Fibroblast of lung (primary cell): Measurements from ENCODE around the gene TCIRG1. TPM values are rescaled to one million over a fixed set of nuclear protein-coding genes. Genes with fewer than 3 reads are reported as not detected.

Experiments used
- DNase-seq, 2 donors: peaks; one replicate each; pipeline versions ENCODE4 v3.0.0 to v3.0.0-alpha.2; 2010; ENCODE audit warnings: low read depth in 2 of 2
- H2AFZ ChIP-seq: 2 replicates; pipeline ENCODE4 v1.5.1; 2012; ENCODE audit warnings: low read length, control low read depth, inconsistent platforms
- H3K27ac ChIP-seq: 2 replicates; pipeline ENCODE4 v1.5.1; 2011; ENCODE audit warnings: low read length, control low read depth; ENCODE audit not compliant: insufficient read depth
- H3K27me3 ChIP-seq: 2 replicates; pipeline ENCODE4 v1.5.1; 2011; ENCODE audit warnings: mild to moderate bottlenecking, low read length; ENCODE audit not compliant: control insufficient read depth, insufficient read depth
- H3K36me3 ChIP-seq: 2 replicates; pipeline ENCODE4 v1.5.1; 2011; ENCODE audit warnings: low read length; ENCODE audit not compliant: control insufficient read depth, insufficient read depth
- H3K4me1 ChIP-seq: 2 replicates; pipeline ENCODE4 v1.5.1; 2011; ENCODE audit warnings: low read length; ENCODE audit not compliant: control insufficient read depth, insufficient read depth; ENCODE audit errors: extremely low read depth
- H3K4me2 ChIP-seq: 2 replicates; pipeline ENCODE4 v1.5.1; 2011; ENCODE audit warnings: low read length, control low read depth; ENCODE audit not compliant: insufficient read depth; ENCODE audit errors: extremely low read depth
- H3K4me3 ChIP-seq, 4 experiments: fragments of 200-600 bp in 1 of 4; sonication (generic) in 1 of 4; replicated peaks in 1 of 4; 2 replicates each; pipeline ENCODE4 v1.5.1; 2011 to 2016; ENCODE audit warnings: low read length in 4 of 4, low read depth in 3 of 4, mild to moderate bottlenecking in 3 of 4, control low read depth in 2 of 4, inconsistent platforms in 1 of 4, mixed read lengths in 1 of 4; ENCODE audit not compliant: insufficient read depth in 1 of 4; ENCODE audit errors: control extremely low read depth in 1 of 4
- H3K79me2 ChIP-seq: 2 replicates; pipeline ENCODE4 v1.5.1; 2012; ENCODE audit warnings: mild to moderate bottlenecking, low read length, inconsistent platforms; ENCODE audit not compliant: control insufficient read depth, insufficient read depth
- H3K9ac ChIP-seq: 2 replicates; pipeline ENCODE4 v1.5.1; 2011; ENCODE audit warnings: mild to moderate bottlenecking, low read length, control low read depth; ENCODE audit not compliant: insufficient read depth
- H3K9me3 ChIP-seq: 2 replicates; pipeline ENCODE4 v1.5.1; 2012; ENCODE audit warnings: low read depth, low read length; ENCODE audit not compliant: control insufficient read depth, insufficient read depth
- H4K20me1 ChIP-seq: 2 replicates; pipeline ENCODE4 v1.5.1; 2011; ENCODE audit warnings: low read length; ENCODE audit not compliant: control insufficient read depth, insufficient read depth; ENCODE audit errors: extremely low read depth
- CTCF ChIP-seq, 2 donors: IDR thresholded peaks in 1 of 2; conservative IDR thresholded peaks in 1 of 2; 1 replicate in 1 of 2; 2 replicates in 1 of 2; pipeline ENCODE4 v1.5.1; 2011 to 2012; ENCODE audit warnings: low read length in 2 of 2, control low read depth in 1 of 2, inconsistent platforms in 1 of 2, low read depth in 1 of 2, mild to moderate bottlenecking in 1 of 2
- EZH2 ChIP-seq: IDR thresholded peaks from 2 replicates; pipeline ENCODE4 v1.5.1; 2012; ENCODE audit warnings: low read length, control low read depth, mild to moderate bottlenecking; ENCODE audit errors: missing control alignments
- polyA plus RNA-seq, 2 donors: library from polyadenylated mRNA; depleted of rRNA in 1 of 2; stranded (reverse) in 1 of 2; unstranded in 1 of 2; fragments of >200 nt; gene quantifications; 2 replicates each; pipeline ENCODE4 v1.2.1, GENCODE V29; 2011 to 2012; ENCODE audit warnings: missing spikeins in 1 of 2
- total RNA-seq: library from RNA; depleted of rRNA; stranded (reverse); fragments of >200 nt; gene quantifications from 2 replicates; pipeline ENCODE4 v1.2.1, GENCODE V29; 2014

Gene TCIRG1
- total and polyA plus RNA-seq, 2 donors (not counting 1 experiment from before 2014, with no cell fraction given), result 26.7 to 46.2 TPM

GRCh38 chr11:68017980-68018729 lies 20.7 kb upstream of the TCIRG1 start:
- H3K4me1 ChIP-seq, result peaks cover 24% of the 10 kb centered on the region
- H2AFZ ChIP-seq, result no peak overlapping the region
- no peaks in the 10 kb centered on the region for H4K20me1 ChIP-seq
- no peak overlapping the region for H3K4me3 ChIP-seq
- peaks cover 9% of the 10 kb centered on the region for H3K36me3 ChIP-seq
- H3K4me2 ChIP-seq, result no peak overlapping the region
- H3K27ac ChIP-seq, result no peak overlapping the region
- H3K9ac ChIP-seq, result no peak overlapping the region
- no peaks in the 10 kb centered on the region for H3K27me3 ChIP-seq
- H3K9me3 ChIP-seq, result no peaks in the 10 kb centered on the region
- no peak for TF ChIP-seq CTCF (conservative IDR thresholded peaks at IDR 0.05 in 1 of 2, IDR thresholded peaks at IDR 0.05 in 1 of 2; ENCODE audit: low read depth in 1 of 2, low read length in 2 of 2)
- no peak for TF ChIP-seq EZH2
- DNase-seq, result no peak
- peaks cover 6% of the 10 kb centered on the region for H3K79me2 ChIP-seq

GRCh38 chr11:68018730-68019190 lies 20.1 kb upstream of the TCIRG1 start:
- DNase-seq, result no peak
- Histone ChIP-seq H3K36me3 (peaks cover 6% of the 10 kb centered on the region), H3K4me2 (no peak overlapping the region), H4K20me1 (no peaks in the 10 kb centered on the region), H3K9ac (no peak overlapping the region), H3K27ac (no peak overlapping the region), H3K9me3 (no peaks in the 10 kb centered on the region), H3K4me3 (no peak overlapping the region), H3K4me1 (peaks cover 19% of the 10 kb centered on the region), H3K79me2 (peaks cover 2% of the 10 kb centered on the region), H2AFZ (no peak overlapping the region), H3K27me3 (no peaks in the 10 kb centered on the region)
- TF ChIP-seq EZH2 (no peak), CTCF (conservative IDR thresholded peaks at IDR 0.05 in 1 of 2, IDR thresholded peaks at IDR 0.05 in 1 of 2; ENCODE audit: low read depth in 1 of 2, low read length in 2 of 2) (no peak)

GRCh38 chr11:68019486-68019885 lies 19.3 kb upstream of the TCIRG1 start:
- H2AFZ ChIP-seq, result no peak overlapping the region
- H3K9me3 ChIP-seq, result no peaks in the 10 kb centered on the region
- H3K9ac ChIP-seq, result no peak overlapping the region
- peaks cover 11% of the 10 kb centered on the region for H3K4me1 ChIP-seq
- H4K20me1 ChIP-seq, result no peaks in the 10 kb centered on the region
- peaks cover 3% of the 10 kb centered on the region for H3K36me3 ChIP-seq
- no peak overlapping the region for H3K4me3 ChIP-seq
- H3K79me2 ChIP-seq, result no peaks in the 10 kb centered on the region
- TF ChIP-seq CTCF (conservative IDR thresholded peaks at IDR 0.05 in 1 of 2, IDR thresholded peaks at IDR 0.05 in 1 of 2; ENCODE audit: low read depth in 1 of 2, low read length in 2 of 2), result no peak
- TF ChIP-seq EZH2, result no peak
- H3K4me2 ChIP-seq, result no peak overlapping the region
- H3K27ac ChIP-seq, result no peak overlapping the region
- no peak for DNase-seq
- no peaks in the 10 kb centered on the region for H3K27me3 ChIP-seq
